OCI-LY1 (cell line): ENCODE measurements around the gene PRR5L.

ENCODE experiments used
- H2AFZ ChIP-seq: fragments of 200-600 bp; sonication (generic), shearing (Covaris generic); 2 replicates; pipeline ENCODE4 v1.6.0; 2014; ENCODE audit warnings: antibody characterized with exemption, mild to moderate bottlenecking, low read length
- H3F3A ChIP-seq: fragments of 200-600 bp; sonication (generic), shearing (Covaris generic); 2 replicates; pipeline ENCODE4 v1.6.0; 2014; ENCODE audit warnings: mild to moderate bottlenecking, antibody characterized with exemption, low read length, moderate library complexity; ENCODE audit not compliant: insufficient read depth
- H3K27ac ChIP-seq: fragments of 200-600 bp; sonication (generic); 2 replicates; pipeline ENCODE4 v1.5.1; 2014; ENCODE audit warnings: low read length, mixed run types, mild to moderate bottlenecking, low read depth; ENCODE audit not compliant: poor library complexity, severe bottlenecking
- H3K27me3 ChIP-seq: fragments of 200-600 bp; sonication (generic); 2 replicates; pipeline ENCODE4 v1.6.0; 2014; ENCODE audit warnings: antibody characterized with exemption, mild to moderate bottlenecking, low read length, moderate library complexity; ENCODE audit not compliant: insufficient read depth
- H3K36me3 ChIP-seq: fragments of 200-600 bp; sonication (generic); 2 replicates; pipeline ENCODE4 v1.6.1; 2014; ENCODE audit warnings: mild to moderate bottlenecking, antibody characterized with exemption, low read length, moderate library complexity, mixed read lengths; ENCODE audit not compliant: insufficient read depth
- H3K4me1 ChIP-seq: fragments of 200-600 bp; sonication (generic); 2 replicates; pipeline ENCODE4 v1.5.1; 2014; ENCODE audit warnings: mild to moderate bottlenecking, low read length, moderate library complexity; ENCODE audit not compliant: insufficient read depth, severe bottlenecking
- H3K4me2 ChIP-seq: fragments of 200-600 bp; sonication (generic), shearing (Covaris generic); 2 replicates; pipeline ENCODE4 v1.6.1; 2014; ENCODE audit warnings: low read length
- H3K4me3 ChIP-seq: fragments of 200-600 bp; sonication (generic); 2 replicates; pipeline ENCODE4 v1.5.1; 2014; ENCODE audit warnings: low read length, low read depth, mild to moderate bottlenecking, mixed read lengths; ENCODE audit not compliant: poor library complexity, severe bottlenecking
- H3K79me2 ChIP-seq: fragments of 200-600 bp; shearing (Covaris generic); 2 replicates; pipeline ENCODE4 v1.6.1; 2016; ENCODE audit warnings: mixed run types, low read length, mixed read lengths; ENCODE audit not compliant: insufficient read depth
- H3K9ac ChIP-seq: fragments of 200-600 bp; sonication (generic), shearing (Covaris generic); 2 replicates; pipeline ENCODE4 v1.6.1; 2014; ENCODE audit warnings: mild to moderate bottlenecking, low read length, mixed read lengths
- H3K9me2 ChIP-seq: fragments of 200-600 bp; sonication (generic), shearing (Covaris generic); 2 replicates; pipeline ENCODE4 v1.6.1; 2014; ENCODE audit warnings: low read depth, mild to moderate bottlenecking, low read length, mixed read lengths
- H3K9me3 ChIP-seq: fragments of 200-600 bp; shearing (Covaris generic); 2 replicates; pipeline ENCODE4 v1.6.1; 2014; ENCODE audit warnings: low read length, mixed read lengths
- H4K20me1 ChIP-seq: fragments of 200-600 bp; sonication (generic), shearing (Covaris generic); 2 replicates; pipeline ENCODE4 v1.6.0; 2016; ENCODE audit warnings: mild to moderate bottlenecking, low read length; ENCODE audit not compliant: insufficient read depth
- EZH2 ChIP-seq: fragments of 200-600 bp; sonication (generic), shearing (Covaris generic); IDR thresholded peaks from 2 replicates; pipeline ENCODE4 v1.8.0; 2017; ENCODE audit warnings: borderline replicate concordance, mixed run types, mild to moderate bottlenecking, antibody characterized with exemption, low read length, moderate library complexity, mixed read lengths
- TF ChIP-seq, protein P1 (sequence below): fragments of 200-600 bp; sonication (generic), shearing (Covaris generic); IDR thresholded peaks from 2 replicates; pipeline ENCODE4 v1.5.1; 2017; ENCODE audit warnings: mild to moderate bottlenecking, antibody characterized with exemption, low read length, moderate library complexity, mixed read lengths

The PRR5L gene

DNA sequence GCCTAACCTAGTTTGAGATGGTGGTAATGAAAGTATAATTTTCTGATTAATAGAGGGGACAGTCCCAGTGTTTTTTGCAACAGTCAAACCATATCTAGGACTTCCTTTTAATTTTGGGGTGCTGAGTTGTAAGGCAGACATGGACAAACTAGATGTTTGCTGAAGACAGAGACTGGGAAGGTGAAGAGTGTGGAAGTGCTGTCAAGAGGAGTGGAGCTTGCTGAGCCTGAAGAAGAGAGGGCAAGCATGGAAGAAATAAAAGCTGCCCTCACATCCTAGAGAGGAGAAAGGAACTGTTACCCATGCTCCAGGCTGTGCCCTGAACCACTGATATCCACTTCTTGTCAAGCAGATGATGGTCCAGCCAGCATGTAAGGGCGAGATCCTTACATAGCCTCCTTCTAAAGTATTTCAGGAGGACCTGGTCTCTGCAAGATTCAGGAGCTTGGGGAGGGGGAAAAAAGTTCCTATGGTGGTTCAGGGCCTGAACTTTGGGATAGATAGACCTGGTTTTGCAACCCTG, 51.4 kb downstream of the PRR5L start:
- no peaks in the 10 kb centered on the region for H3F3A ChIP-seq
- H3K27me3 ChIP-seq, result no peaks in the 10 kb centered on the region
- H3K4me2 ChIP-seq, result no peak overlapping the region
- H3K36me3 ChIP-seq, result no peaks in the 10 kb centered on the region
- TF ChIP-seq EZH2, result no peak
- TF ChIP-seq, protein P1, sequence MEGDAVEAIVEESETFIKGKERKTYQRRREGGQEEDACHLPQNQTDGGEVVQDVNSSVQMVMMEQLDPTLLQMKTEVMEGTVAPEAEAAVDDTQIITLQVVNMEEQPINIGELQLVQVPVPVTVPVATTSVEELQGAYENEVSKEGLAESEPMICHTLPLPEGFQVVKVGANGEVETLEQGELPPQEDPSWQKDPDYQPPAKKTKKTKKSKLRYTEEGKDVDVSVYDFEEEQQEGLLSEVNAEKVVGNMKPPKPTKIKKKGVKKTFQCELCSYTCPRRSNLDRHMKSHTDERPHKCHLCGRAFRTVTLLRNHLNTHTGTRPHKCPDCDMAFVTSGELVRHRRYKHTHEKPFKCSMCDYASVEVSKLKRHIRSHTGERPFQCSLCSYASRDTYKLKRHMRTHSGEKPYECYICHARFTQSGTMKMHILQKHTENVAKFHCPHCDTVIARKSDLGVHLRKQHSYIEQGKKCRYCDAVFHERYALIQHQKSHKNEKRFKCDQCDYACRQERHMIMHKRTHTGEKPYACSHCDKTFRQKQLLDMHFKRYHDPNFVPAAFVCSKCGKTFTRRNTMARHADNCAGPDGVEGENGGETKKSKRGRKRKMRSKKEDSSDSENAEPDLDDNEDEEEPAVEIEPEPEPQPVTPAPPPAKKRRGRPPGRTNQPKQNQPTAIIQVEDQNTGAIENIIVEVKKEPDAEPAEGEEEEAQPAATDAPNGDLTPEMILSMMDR, result no peak
- H2AFZ ChIP-seq, result no peak overlapping the region
- H3K4me3 ChIP-seq, result no peak overlapping the region
- no peaks in the 10 kb centered on the region for H3K4me1 ChIP-seq
- H3K9ac ChIP-seq, result no peak overlapping the region
- no peaks in the 10 kb centered on the region for H3K9me3 ChIP-seq
- H3K27ac ChIP-seq, result no peak overlapping the region
- H4K20me1 ChIP-seq, result no peaks in the 10 kb centered on the region
- H3K9me2 ChIP-seq, result no peaks in the 10 kb centered on the region
- no peaks in the 10 kb centered on the region for H3K79me2 ChIP-seq

DNA sequence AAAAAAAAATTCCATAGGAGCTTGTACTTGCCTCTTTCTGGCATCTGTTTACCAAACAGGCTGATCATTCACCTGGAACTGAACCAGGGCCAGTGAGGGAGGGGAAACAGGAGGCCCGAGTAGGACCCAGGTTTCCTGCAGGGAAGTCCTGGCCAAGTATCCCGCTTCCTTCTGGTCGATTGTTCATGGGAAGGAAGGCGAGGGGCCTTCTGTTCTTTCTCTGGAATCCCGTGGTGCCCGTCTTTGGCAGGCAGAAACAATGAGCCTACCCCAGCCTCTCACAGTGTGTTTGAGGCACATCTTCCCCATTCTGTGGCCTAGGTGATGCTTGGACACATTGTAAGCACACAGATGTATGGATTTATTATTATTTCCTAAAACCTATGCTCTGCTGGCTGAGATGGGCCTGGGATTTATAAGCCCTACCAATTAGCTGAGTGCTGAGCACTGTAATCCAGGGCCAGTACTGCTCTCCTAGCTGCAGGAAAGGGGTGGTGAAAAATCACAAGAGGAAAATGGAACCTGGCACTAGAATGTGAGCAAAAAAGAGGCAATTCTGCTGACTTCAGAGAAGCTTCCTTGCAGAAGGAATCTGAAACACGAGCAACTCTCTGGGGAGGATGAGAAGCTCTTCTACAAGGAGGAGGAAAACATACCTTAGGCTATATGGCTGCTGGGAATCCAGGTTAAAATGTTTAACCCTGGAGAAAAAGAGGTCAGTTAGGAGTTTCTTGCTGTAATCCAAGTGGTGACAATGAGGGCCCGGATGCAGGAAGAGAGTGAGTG, 53.5 kb downstream of the PRR5L start:
- H3K79me2 ChIP-seq, result no peaks in the 10 kb centered on the region
- no peaks in the 10 kb centered on the region for H3K4me1 ChIP-seq
- H3F3A ChIP-seq, result no peaks in the 10 kb centered on the region
- no peaks in the 10 kb centered on the region for H3K9me2 ChIP-seq
- no peaks in the 10 kb centered on the region for H4K20me1 ChIP-seq
- no peak overlapping the region for H3K27ac ChIP-seq
- no peak overlapping the region for H3K4me2 ChIP-seq
- H3K36me3 ChIP-seq, result no peaks in the 10 kb centered on the region
- H3K27me3 ChIP-seq, result no peaks in the 10 kb centered on the region
- TF ChIP-seq, protein P1, result no peak
- TF ChIP-seq EZH2, result no peak
- H3K4me3 ChIP-seq, result no peak overlapping the region
- H3K9ac ChIP-seq, result no peak overlapping the region
- H2AFZ ChIP-seq, result no peak overlapping the region
- no peaks in the 10 kb centered on the region for H3K9me3 ChIP-seq

DNA sequence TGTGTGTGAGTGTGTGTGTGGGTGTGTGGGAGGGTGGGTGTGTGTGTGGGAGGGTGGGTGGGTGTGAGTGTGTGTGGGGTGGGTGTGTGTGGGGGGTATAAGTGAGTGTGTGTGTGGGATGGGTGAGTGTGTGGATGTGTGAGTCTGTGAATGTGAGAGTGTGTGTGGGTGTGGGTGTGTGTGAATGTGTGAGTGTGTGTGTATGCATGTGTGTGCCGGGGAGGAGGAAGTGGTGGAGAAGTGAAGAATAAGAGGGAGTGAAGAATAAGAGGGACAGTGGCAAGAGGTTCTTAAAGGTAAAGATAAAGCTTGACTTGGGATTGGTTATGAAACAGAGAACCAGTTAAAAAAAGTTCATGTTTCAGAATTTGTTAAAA, 54.0 kb downstream of the PRR5L start:
- no peak overlapping the region for H3K4me3 ChIP-seq
- H3K27me3 ChIP-seq, result no peaks in the 10 kb centered on the region
- H3K9me3 ChIP-seq, result no peaks in the 10 kb centered on the region
- no peak overlapping the region for H3K9ac ChIP-seq
- H3K27ac ChIP-seq, result no peak overlapping the region
- H2AFZ ChIP-seq, result no peak overlapping the region
- H4K20me1 ChIP-seq, result no peaks in the 10 kb centered on the region
- H3F3A ChIP-seq, result no peaks in the 10 kb centered on the region
- no peaks in the 10 kb centered on the region for H3K4me1 ChIP-seq
- no peak for TF ChIP-seq EZH2
- TF ChIP-seq, protein P1, result no peak
- no peak overlapping the region for H3K4me2 ChIP-seq
- no peaks in the 10 kb centered on the region for H3K79me2 ChIP-seq
- no peaks in the 10 kb centered on the region for H3K36me3 ChIP-seq
- H3K9me2 ChIP-seq, result no peaks in the 10 kb centered on the region
